NB4 (cell line): Measurements from ENCODE around the gene NACA2.

Experiments used
- CTCF ChIP-seq: IDR thresholded peaks from one replicate; pipeline ENCODE4 v1.5.1; 2012; ENCODE audit warnings: low read depth, low read length
- POLR2A ChIP-seq: IDR thresholded peaks from 2 replicates; pipeline ENCODE4 v1.6.1; 2011; ENCODE audit warnings: mild to moderate bottlenecking; ENCODE audit not compliant: insufficient read length; ENCODE audit errors: extremely low read depth

GRCh38 chr17:61639818-61640217 is 48.8 kb upstream of the NACA2 start:
- TF ChIP-seq CTCF, result no peak
- no peak for TF ChIP-seq POLR2A
